Right kidney (tissue), 1 donor: ENCODE results near the gene CPM.
"Not testable (repeated sequence)": the region's sequence is repeated elsewhere in the genome, so short reads cannot be mapped to it uniquely, and the experiment has no call there.

ENCODE experiments used
- DNase-seq: peaks from one replicate; pipeline ENCODE4 v3.0.0-alpha.2; 2016

The CPM gene

DNA sequence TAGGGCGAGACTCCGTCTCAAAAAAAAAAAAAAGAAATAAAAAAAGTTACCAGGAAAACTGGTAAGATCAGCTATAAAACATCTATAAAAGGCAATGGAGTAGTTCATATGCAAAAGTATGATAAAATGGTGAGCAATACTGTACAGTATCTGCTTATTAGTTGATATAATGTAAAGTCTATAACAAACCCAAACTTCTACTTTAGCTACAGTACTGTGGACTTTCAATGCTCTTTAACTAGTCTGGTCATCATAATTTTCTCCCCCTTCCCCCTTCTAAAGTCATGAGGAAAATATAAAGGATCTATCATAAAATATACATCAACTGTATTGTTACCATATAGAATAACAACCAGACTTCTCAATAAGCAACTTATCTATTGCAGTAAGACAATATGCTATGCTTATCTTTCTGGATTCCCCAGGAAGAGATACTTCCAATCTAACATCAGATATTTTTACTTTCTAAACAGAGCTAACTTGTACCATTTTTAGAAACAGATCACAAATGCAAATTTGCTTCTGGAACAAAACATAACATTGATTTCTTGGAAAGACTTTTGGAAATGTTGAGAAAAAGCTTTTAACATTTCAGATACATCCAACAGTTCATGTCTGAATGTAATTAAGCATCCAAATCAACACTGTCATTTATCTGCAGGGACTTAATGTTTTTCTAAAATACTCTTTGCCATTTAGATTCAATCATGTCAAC is 81.2 kb downstream of the CPM start:
- DNase-seq = no peak

- no peak for DNase-seq
Observed at GRCh38 chr12:68850390-68850789, 82.6 kb downstream of the CPM start.

DNA sequence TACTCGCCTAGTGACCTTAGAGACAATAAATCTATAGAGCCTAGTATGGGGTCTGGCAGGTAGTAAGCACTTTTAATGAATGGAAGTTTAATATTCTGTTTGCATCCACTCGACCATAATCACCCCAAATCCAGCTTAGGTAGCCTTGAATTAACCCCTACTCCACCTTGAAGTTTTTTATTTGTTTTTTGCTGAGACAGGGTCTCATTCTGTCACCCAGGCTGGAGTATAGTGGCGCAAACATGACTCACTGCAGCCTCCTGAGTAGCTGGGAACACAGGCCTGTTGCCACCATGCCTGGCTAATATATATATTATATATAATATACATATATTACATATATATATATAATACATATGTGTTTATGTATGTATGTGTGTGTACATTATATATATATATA is 86.2 kb downstream of the CPM start:
- no peak for DNase-seq

GRCh38 chr12:68844788-68845695 is 87.9 kb downstream of the CPM start:
- no peak for DNase-seq

DNA sequence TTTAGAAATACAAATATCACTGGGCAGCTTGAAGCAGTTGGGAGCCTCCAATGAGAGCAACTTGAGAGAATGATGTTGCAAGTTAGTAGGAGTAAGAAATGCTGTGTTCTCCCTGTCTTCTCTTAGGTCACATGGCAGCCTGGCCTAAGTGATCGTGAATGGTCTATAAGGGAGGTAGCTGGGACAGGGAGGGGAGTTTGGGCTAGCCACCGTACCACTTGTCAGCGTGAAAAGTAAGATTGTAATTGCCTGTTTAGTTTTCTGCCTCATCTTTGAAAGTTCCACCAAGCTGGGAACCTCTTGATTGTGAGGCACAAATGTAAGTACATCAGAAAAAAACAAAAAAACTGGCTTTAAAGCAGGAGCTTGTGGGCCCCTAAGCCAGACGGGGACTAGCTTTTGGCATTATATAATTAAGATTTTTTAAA is 88.6 kb downstream of the CPM start:
- DNase-seq = no peak

DNA sequence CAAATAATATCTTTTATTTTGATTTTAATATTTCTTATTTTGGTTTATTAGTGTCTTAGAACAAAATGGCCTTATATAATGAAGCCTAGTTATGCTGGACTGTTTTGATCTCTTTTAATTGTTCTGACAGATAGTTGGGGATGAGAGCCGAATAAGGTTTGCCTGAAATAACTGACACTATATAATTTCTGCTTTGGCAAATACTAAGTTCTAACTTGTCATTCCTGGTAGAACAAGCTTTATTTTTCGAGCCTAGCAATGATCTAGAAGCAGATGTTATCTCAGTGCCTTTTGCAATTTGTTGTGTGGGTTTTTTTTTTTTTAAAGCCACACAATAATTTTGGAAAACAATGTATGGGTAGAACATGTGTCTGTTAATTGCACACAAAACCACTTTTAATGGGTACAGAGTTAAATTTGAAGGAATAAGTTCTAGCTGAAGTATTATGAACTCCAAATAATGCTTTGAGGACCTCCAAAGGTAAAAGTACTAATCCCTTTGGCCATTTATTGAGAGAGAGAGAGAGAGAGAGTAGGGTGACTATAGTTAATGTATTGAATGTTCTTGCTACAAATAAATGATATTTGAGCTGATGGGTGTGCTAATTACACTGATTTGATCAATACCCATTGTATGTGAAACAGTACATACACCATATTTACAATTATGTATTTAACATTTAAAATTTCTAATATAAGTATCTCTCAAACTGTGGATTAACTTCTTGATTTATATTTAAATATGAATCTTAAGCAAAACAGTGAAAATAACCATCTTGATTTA is 90.0 kb downstream of the CPM start:
- no peak for DNase-seq

GRCh38 chr12:68842123-68842522 is 90.8 kb downstream of the CPM start:
- DNase-seq = no peak

DNA sequence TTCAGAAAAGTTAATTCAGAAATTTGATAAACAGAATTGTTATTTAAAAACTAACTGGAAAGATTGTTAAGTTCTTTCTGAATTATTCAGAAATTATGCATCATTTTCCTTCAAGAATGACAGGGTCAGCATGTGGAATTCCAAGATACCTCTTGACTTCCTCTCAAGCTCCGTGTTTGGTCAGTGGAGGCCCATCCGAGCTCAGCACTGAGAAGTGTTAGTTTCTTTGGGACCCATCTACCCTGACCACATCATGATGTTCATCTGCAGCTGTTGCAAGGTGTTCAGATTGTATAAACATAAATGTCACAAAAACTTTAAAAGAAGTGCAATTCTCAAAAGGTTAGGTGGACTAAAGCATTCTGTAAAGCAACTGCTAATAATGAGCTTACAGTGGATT is 91.3 kb downstream of the CPM start:
- DNase-seq = no peak

DNA sequence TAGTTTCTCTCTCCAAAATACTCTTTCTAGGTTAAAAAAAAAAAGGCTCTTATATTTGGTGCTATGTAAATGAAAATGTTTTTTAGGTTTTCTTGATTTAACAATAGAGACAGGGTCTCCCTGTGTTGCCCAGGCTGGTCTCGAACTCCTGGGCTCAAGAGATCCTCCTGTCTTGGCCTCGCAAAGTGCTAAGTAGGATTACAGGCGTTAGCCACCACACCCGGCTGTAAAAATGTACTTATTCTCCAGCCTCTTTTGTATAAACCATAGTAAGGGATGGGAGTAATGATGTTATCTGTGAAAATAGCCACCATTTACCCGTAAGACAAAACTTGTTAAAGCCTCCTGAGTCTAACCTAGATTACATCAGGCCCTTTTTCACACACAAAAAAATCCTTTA is 91.8 kb downstream of the CPM start:
- DNase-seq = not testable (repeated sequence)

DNA sequence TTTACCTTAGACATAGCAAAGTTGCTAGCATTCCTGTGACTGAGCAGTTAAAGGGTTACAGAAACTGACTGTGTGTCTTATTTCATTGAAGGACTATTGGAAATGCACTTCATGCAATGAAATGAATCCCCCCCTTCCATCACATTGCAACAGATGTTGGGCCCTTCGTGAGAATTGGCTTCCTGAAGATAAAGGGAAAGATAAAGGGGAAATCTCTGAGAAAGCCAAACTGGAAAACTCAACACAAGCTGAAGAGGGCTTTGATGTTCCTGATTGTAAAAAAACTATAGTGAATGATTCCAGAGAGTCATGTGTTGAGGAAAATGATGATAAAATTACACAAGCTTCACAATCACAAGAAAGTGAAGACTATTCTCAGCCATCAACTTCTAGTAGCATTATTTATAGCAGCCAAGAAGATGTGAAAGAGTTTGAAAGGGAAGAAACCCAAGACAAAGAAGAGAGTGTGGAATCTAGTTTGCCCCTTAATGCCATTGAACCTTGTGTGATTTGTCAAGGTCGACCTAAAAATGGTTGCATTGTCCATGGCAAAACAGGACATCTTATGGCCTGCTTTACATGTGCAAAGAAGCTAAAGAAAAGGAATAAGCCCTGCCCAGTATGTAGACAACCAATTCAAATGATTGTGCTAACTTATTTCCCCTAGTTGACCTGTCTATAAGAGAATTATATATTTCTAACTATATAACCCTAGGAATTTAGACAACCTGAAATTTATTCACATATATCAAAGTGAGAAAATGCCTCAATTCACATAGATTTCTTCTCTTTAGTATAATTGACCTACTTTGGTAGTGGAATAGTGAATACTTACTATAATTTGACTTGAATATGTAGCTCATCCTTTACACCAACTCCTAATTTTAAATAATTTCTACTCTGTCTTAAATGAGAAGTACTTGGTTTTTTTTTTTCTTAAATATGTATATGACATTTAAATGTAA is 93.5 kb downstream of the CPM start:
- DNase-seq = no peak

- no peak for DNase-seq
Observed at GRCh38 chr12:68838046-68838886, 94.7 kb downstream of the CPM start.

DNA sequence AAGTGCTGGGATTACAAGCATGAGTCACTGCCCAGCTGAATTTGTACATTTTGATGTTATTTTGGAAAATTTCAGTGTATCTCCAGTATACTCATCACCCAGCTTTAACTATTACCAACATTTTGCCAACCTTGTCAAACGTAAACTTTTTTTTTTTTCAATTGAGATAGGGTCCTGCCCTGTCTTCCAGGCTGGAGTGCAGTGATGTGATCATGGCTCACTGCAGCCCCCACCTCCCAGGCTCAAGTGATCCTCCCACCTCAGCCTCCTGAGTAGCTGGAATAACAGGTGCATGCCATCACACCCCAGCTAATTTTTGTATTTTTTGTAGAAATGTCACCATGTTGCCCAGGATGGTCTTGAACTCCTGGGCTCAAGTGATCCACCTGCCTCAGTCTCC is 95.8 kb downstream of the CPM start:
- no peak for DNase-seq

GRCh38 chr12:68835333-68835908 is 97.5 kb downstream of the CPM start:
- no peak for DNase-seq

GRCh38 chr12:68833508-68833907 is 99.5 kb downstream of the CPM start:
- DNase-seq = no peak

- DNase-seq = no peak
Observed at GRCh38 chr12:68832504-68832867, 100.5 kb downstream of the CPM start.

GRCh38 chr12:68831751-68832503 is 101.0 kb downstream of the CPM start:
- no peak for DNase-seq

GRCh38 chr12:68831272-68831671 is 101.7 kb downstream of the CPM start:
- no peak for DNase-seq

- DNase-seq = no peak
Observed at GRCh38 chr12:68828672-68829068, 104.3 kb downstream of the CPM start.

DNA sequence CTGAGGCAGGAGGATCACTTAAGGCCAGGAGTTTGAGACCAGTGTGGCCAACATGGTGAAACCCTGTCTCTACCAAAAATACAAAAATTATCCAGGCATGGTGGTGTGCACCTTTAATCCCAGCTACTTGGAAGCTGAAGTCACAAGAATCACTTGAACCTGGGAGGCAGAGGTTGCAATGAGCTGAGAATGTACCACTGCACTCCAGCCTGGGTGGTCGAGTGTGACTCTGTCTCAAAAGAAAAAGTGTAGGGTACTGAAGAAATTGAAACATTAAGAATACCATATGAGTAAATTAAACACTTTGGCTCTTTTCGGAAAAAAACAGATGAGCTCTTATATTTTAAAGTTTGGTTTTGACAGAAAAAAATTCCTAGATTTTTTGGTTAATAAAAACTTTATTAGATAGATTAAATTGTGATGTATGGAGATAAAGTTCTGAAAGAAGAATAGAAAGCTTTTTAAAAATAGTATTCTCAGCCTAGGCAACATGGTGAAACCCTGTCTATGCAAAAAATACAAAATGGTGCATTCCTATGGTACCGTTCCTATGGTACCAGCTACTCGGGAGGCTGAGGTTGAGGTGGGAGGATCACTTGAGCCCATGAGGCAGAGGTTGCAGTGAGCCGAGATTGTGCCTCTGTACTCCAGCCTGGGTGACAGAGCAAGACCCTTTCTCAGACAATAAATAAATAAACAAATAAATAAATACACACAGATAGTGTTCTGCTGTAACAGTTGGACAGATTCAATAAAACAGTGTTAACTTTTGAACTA is 104.9 kb downstream of the CPM start:
- DNase-seq = no peak
